MCF 10A (cell line): Measurements from ENCODE around the gene CD37. TPM values are rescaled to one million over a fixed set of nuclear protein-coding genes. Genes with fewer than 3 reads are reported as not detected.

Experiments
- BruUV-seq: library from RNA; stranded (reverse); fragments of 400-500 nt; replicated peaks from 2 replicates; lab custom pipeline; 2021; lab: Mats Ljungman, UMichigan
- CTCF ChIA-PET: fragments of 300-600 bp; sonication (Branson Sonifier 250); formaldehyde crosslinking; extraction: SDS; loops from one replicate; lab custom pipeline; 2021; ENCODE audit warnings: antibody characterized with exemption, inconsistent platforms; lab: Yijun Ruan, JAX
- POLR2A ChIA-PET: fragments of 300-600, 350-650 bp; sonication (Branson Sonifier 250); formaldehyde crosslinking; extraction: SDS; loops from one replicate; lab custom pipeline; 2020; ENCODE audit warnings: antibody characterized with exemption, inconsistent platforms; lab: Yijun Ruan, JAX
- DNase-seq: peaks from one replicate; pipeline ENCODE4 v3.0.0-alpha.2; 2018; ENCODE audit not compliant: unreplicated experiment
- H3K27ac Mint-ChIP-seq: one replicate; pipeline ENCODE4 v1.8.0; 2022; ENCODE audit warnings: mild to moderate bottlenecking, low read depth, mixed read lengths; ENCODE audit not compliant: unreplicated experiment
- H3K27me3 Mint-ChIP-seq: one replicate; pipeline ENCODE4 v1.8.0; 2022; ENCODE audit warnings: mixed read lengths; ENCODE audit not compliant: insufficient read depth, unreplicated experiment
- H3K36me3 Mint-ChIP-seq: one replicate; pipeline ENCODE4 v1.8.0; 2022; ENCODE audit warnings: mild to moderate bottlenecking, moderate library complexity, mixed read lengths; ENCODE audit not compliant: insufficient read depth, unreplicated experiment
- H3K4me1 Mint-ChIP-seq: one replicate; pipeline ENCODE4 v1.8.0; 2022; ENCODE audit warnings: mixed read lengths; ENCODE audit not compliant: insufficient read depth, unreplicated experiment
- H3K4me3 Mint-ChIP-seq: one replicate; pipeline ENCODE4 v1.8.0; 2022; ENCODE audit warnings: mild to moderate bottlenecking, moderate library complexity, mixed read lengths; ENCODE audit not compliant: unreplicated experiment
- H3K9me3 Mint-ChIP-seq: one replicate; pipeline ENCODE4 v1.8.0; 2022; ENCODE audit warnings: mixed read lengths; ENCODE audit not compliant: unreplicated experiment
- intact Hi-C: fragments of 100-400 bp; cut with micrococcal nuclease; formaldehyde crosslinking; loops from 2 replicates; pipeline ENCODE4 v1.14.1; 2022
- total RNA-seq: library from RNA; stranded (reverse); gene quantifications from 2 replicates; pipeline ENCODE4 v1.2.3, GENCODE V29; 2022
- TF ChIP-seq, protein P1 (sequence below): fragments of 200-600 bp; IDR thresholded peaks from one replicate; pipeline ENCODE4 v1.8.0; 2022; ENCODE audit warnings: antibody characterized with exemption, mild to moderate bottlenecking; ENCODE audit not compliant: unreplicated experiment

Gene CD37
- total RNA-seq, 1 experiment from 2014 or later, result not detected

DNA sequence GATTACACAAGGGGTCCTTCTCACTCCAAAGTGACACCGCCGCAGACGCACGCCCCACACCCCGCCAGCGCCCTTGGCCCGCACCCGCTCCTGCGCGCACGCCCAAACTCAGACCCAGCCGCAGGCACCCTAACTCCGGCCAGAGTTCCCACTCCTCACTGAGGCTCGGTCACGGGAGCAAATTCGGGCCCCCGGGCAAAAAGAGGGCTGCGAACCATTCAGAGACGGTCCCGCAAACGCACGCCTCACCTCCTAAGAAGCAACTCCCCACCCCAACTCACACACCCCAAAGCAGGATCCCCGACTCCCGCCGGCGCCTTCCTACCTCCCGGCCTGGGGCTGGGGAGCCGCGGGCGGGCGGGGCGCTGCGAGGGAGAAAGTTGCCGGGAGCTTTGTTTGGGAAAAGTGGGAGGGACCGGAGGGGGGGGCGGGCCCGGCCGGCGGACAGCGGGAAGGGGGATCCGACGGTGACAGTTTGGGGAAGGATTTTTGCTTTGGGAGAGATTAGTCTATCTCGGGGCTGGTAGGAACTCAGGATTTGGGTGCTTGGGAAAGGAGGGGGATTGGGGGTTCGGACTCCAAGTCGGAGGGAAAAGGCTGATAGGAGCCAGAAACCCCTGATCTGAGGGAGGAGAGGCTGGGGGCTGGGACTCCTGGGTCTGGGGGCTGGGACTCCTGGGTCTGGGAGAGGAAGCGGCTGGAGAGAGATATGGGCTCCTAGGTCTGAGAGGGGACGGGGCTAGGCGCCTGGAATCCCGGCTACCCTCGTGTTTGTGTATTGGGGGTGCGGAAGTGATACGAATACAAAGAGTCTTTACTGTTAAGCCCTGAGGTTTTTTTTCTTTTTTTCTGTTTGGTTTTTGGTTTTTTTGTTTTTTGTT lies 27.1 kb downstream of the CD37 start, which contains the start of gene TEAD2:
Gene TEAD2, minus strand, starts transcription at position 369 of the 881 bp plus-strand sequence. CDS start 2,341 bp downstream, outside the sequence.
- TF ChIP-seq, protein P1, sequence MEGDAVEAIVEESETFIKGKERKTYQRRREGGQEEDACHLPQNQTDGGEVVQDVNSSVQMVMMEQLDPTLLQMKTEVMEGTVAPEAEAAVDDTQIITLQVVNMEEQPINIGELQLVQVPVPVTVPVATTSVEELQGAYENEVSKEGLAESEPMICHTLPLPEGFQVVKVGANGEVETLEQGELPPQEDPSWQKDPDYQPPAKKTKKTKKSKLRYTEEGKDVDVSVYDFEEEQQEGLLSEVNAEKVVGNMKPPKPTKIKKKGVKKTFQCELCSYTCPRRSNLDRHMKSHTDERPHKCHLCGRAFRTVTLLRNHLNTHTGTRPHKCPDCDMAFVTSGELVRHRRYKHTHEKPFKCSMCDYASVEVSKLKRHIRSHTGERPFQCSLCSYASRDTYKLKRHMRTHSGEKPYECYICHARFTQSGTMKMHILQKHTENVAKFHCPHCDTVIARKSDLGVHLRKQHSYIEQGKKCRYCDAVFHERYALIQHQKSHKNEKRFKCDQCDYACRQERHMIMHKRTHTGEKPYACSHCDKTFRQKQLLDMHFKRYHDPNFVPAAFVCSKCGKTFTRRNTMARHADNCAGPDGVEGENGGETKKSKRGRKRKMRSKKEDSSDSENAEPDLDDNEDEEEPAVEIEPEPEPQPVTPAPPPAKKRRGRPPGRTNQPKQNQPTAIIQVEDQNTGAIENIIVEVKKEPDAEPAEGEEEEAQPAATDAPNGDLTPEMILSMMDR, result no peak
- intact Hi-C loops, result no loop called here
- no peaks in the 10 kb centered on the region for H3K4me1 Mint-ChIP-seq
- CTCF ChIA-PET, result no interaction called here
- peak within 1 kb of the TSS; percentile 59 for H3K27ac Mint-ChIP-seq
- peak; percentile 59 for DNase-seq
- no peaks in the 10 kb centered on the region for H3K9me3 Mint-ChIP-seq
- H3K36me3 Mint-ChIP-seq, result no peaks in the 10 kb centered on the region
- BruUV-seq, result no TSS peak
- POLR2A ChIA-PET, result interaction anchor here (0.5 to 1.6 kb wide), 4 partner anchors 14 to 506 kb away, joined by 3 to 5 read pairs (median 4); no protein-coding TSS in a partner anchor
- H3K4me3 Mint-ChIP-seq, result no peak within 1 kb of the TSS
- no peaks in the 10 kb centered on the region for H3K27me3 Mint-ChIP-seq

DNA sequence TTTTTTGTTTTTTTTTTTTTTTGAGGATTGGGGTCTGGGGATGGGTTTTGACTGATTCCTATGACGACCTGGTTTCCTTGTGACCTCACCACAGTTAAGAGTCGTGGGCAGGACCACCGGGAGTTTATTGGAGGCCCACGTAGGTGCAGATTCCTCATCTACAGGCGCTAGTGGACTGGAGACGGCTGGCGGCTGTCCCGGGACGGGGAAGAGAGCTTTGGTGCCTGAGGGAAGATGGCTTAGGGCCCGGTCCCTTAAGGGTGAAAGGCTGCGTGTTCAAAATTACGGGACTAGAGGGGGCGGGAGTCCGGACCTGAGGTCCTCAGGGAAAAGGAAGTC lies 27.7 kb downstream of the CD37 start:
- Mint-ChIP-seq H3K27ac (no peak overlapping the region), H3K27me3 (no peaks in the 10 kb centered on the region), H3K4me3 (no peak overlapping the region), H3K9me3 (no peaks in the 10 kb centered on the region), H3K4me1 (no peaks in the 10 kb centered on the region), H3K36me3 (no peaks in the 10 kb centered on the region)
- no TSS peak for BruUV-seq
- DNase-seq, result no peak
- ChIA-PET POLR2A (interaction anchor here (0.7 to 1.6 kb wide), 6 partner anchors 15 to 728 kb away, joined by 3 to 5 read pairs (median 4); partner anchors contain the start of gene ALDH16A1), CTCF (no interaction called here)
- TF ChIP-seq, protein P1, result no peak
- intact Hi-C loops, result loop anchor here (1.0 kb wide), 1 partner anchor 80 kb away; no protein-coding TSS in a partner anchor

DNA sequence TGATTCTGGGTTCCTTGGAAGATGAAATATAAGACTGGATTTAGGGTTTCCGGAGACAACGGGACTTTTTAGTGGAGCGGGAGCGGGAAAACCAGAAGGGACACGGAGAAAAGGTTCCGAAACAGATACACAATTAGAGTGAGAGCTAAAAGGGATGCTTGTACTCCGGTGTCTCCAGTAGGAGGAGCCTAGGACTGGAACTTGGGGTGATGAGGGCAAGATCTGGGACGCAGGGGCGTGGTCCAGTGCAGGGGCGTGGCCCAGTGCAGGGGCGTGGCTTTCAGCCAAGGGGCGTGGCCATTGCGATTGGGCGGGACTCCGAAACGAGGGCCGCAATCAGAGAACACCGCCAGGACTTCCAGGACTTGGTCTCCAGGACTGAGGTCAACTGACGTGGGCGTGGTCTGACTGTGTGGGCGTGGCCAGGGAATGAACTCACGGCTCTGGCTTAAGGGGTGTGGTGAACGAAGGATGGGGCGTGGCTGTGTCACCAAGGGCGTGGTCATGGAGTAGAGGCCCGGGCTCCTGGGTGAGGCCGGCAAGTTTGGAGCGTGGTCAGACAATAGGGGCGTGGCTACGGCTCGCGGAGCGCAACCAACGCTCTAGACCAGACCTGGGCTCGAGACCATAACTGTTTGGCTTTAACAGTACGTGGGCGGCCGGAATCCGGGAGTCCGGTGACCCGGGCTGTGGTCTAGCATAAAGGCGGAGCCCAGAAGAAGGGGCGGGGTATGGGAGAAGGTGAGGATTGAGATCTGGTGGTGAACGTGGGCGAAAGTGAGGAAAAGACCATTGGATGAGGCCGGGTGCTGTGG lies 28.3 kb downstream of the CD37 start, which contains the start of gene DKKL1:
Gene DKKL1, plus strand, starts transcription at position 610 of the 815 bp plus-strand sequence. Its CDS starts 122 bp downstream, at position 732.
- DNase-seq, result peak; percentile 100
- POLR2A ChIA-PET, result interaction anchor here (0.5 to 1.6 kb wide), 7 partner anchors 15 to 729 kb away, joined by 3 to 5 read pairs (median 4); partner anchors contain the start of gene ALDH16A1
- Mint-ChIP-seq H3K9me3 (no peaks in the 10 kb centered on the region), H3K27ac (no peak within 1 kb of the TSS), H3K4me1 (no peaks in the 10 kb centered on the region), H3K4me3 (no peak within 1 kb of the TSS), H3K36me3 (no peaks in the 10 kb centered on the region), H3K27me3 (no peaks in the 10 kb centered on the region)
- intact Hi-C loops, result loop anchor here (1.0 kb wide), 1 partner anchor 80 kb away; no protein-coding TSS in a partner anchor
- TF ChIP-seq, protein P1, result peak; percentile 4
- no TSS peak for BruUV-seq
- CTCF ChIA-PET, result interaction anchor here (1.3 kb wide), 1 partner anchor 28 kb away, joined by 3 read pairs; no protein-coding TSS in a partner anchor
